Right renal pelvis (tissue), 4 donors: Measurements from ENCODE around the gene UBXN10. TPM values are rescaled to one million over a fixed set of nuclear protein-coding genes. Genes with fewer than 3 reads are reported as not detected.
A peak's percentile ranks its signal among the peaks of the same experiment; 100 is the strongest.

Source experiments
- DNase-seq, 4 donors: peaks; one replicate each; pipeline ENCODE4 v3.0.0-alpha.2; 2013; ENCODE audit warnings: low read depth in 4 of 4, low spot score in 3 of 4, missing footprints in 1 of 4
- polyA plus RNA-seq, 4 donors: library from polyadenylated mRNA; unstranded; fragments of 120-200 nt; gene quantifications; one replicate each; pipeline ENCODE4 v1.2.1, GENCODE V29; 2013; ENCODE audit not compliant: insufficient read length in 4 of 4

The UBXN10 gene
- 1 to 10 TPM; 6.0 to 6.4 (median 6.3) TPM for polyA plus RNA-seq

GRCh38 chr1:20185834-20186782 lies at the start of gene UBXN10, which contains the start of gene PLA2G2C:
Gene UBXN10 (plus strand): TSS chr1:20186096. CDS start chr1:20190562, 4,466 bp downstream.
Gene PLA2G2C (minus strand): TSS chr1:20186518. CDS start chr1:20177363, 9,155 bp downstream.
- peak in 3 of 4 donors; percentile 33 to 58 (median 48) for DNase-seq

- no peak for DNase-seq
These were observed 49.6 kb upstream of the UBXN10 start for GRCh38 chr1:20136249-20136648.

GRCh38 chr1:20137055-20137454 lies 48.8 kb upstream of the UBXN10 start:
- no peak for DNase-seq

- DNase-seq, result no peak
These were observed 48.3 kb upstream of the UBXN10 start for GRCh38 chr1:20137604-20138003.

GRCh38 chr1:20138346-20138745 lies 47.5 kb upstream of the UBXN10 start:
- no peak for DNase-seq

- DNase-seq, result no peak
These were observed 46.8 kb upstream of the UBXN10 start, which contains the start of gene PLA2G2F for GRCh38 chr1:20138961-20139550. Gene PLA2G2F (plus strand): TSS chr1:20139323. CDS start chr1:20139428, 105 bp downstream.

GRCh38 chr1:20139776-20140612 lies 45.9 kb upstream of the UBXN10 start:
- no peak for DNase-seq

GRCh38 chr1:20141001-20141400 lies 44.9 kb upstream of the UBXN10 start:
- no peak for DNase-seq

GRCh38 chr1:20141466-20141865 lies 44.4 kb upstream of the UBXN10 start:
- no peak for DNase-seq

GRCh38 chr1:20142001-20142710 lies 43.7 kb upstream of the UBXN10 start:
- no peak for DNase-seq

- no peak for DNase-seq
These were observed 42.6 kb upstream of the UBXN10 start for GRCh38 chr1:20143318-20143717.

- DNase-seq, result no peak
These were observed 41.9 kb upstream of the UBXN10 start for GRCh38 chr1:20143734-20144565.

- DNase-seq, result no peak
These were observed 37.9 kb upstream of the UBXN10 start for GRCh38 chr1:20147846-20148570.

GRCh38 chr1:20148571-20149500 lies 37.1 kb upstream of the UBXN10 start:
- DNase-seq, result no peak

GRCh38 chr1:20149601-20150325 lies 36.1 kb upstream of the UBXN10 start:
- DNase-seq, result no peak

GRCh38 chr1:20150326-20150705 lies 35.6 kb upstream of the UBXN10 start:
- no peak for DNase-seq

GRCh38 chr1:20150969-20151368 lies 34.9 kb upstream of the UBXN10 start:
- no peak for DNase-seq
